DND-41 (cell line): ENCODE measurements around the gene ACOX3.

Experiments
- ATAC-seq: fragments of 200-7000 bp; cut with Tn5 transposase; 3 replicates; pipeline ENCODE4 v1.9.1; 2021; ENCODE audit warnings: low read depth; ENCODE audit not compliant: insufficient read depth
- DNase-seq: peaks from one replicate; pipeline ENCODE4 v3.0.0-alpha.2; 2020
- H2AFZ ChIP-seq: 2 replicates; pipeline ENCODE4 v1.6.0; 2012; ENCODE audit warnings: low read depth, low read length
- H3K27ac ChIP-seq: 2 replicates; pipeline ENCODE4 v1.5.1; 2012; ENCODE audit warnings: low read length, inconsistent platforms
- H3K27me3 ChIP-seq: fragments of 200-600 bp; sonication (generic); 2 replicates; pipeline ENCODE4 v1.6.0; 2012; ENCODE audit warnings: low read length, mild to moderate bottlenecking, inconsistent platforms; ENCODE audit not compliant: insufficient read depth, poor library complexity
- H3K36me3 ChIP-seq: 2 replicates; pipeline ENCODE4 v1.5.1; 2012; ENCODE audit warnings: low read length, inconsistent platforms; ENCODE audit not compliant: insufficient read depth
- H3K4me1 ChIP-seq: 2 replicates; pipeline ENCODE4 v1.5.1; 2012; ENCODE audit warnings: mild to moderate bottlenecking, low read length; ENCODE audit not compliant: insufficient read depth
- H3K4me2 ChIP-seq: 2 replicates; pipeline ENCODE4 v1.6.0; 2012; ENCODE audit warnings: mild to moderate bottlenecking, moderate library complexity, low read length, inconsistent platforms; ENCODE audit not compliant: insufficient read depth
- H3K4me3 ChIP-seq, 2 experiments: fragments of 200-600 bp in 1 of 2; shearing (Covaris generic) in 1 of 2; 2 replicates each; pipeline ENCODE4 v1.5.1; 2012 to 2016; ENCODE audit warnings: inconsistent platforms in 2 of 2, low read length in 2 of 2, mild to moderate bottlenecking in 2 of 2, low read depth in 1 of 2, moderate library complexity in 1 of 2
- H3K79me2 ChIP-seq: 2 replicates; pipeline ENCODE4 v1.6.0; 2012; ENCODE audit warnings: low read length, inconsistent platforms; ENCODE audit not compliant: insufficient read depth
- H3K9ac ChIP-seq: 2 replicates; pipeline ENCODE4 v1.6.0; 2012; ENCODE audit warnings: low read depth, mild to moderate bottlenecking, inconsistent platforms, low read length, moderate library complexity
- H3K9me3 ChIP-seq: 2 replicates; pipeline ENCODE4 v1.5.1; 2012; ENCODE audit warnings: low read length, moderate library complexity, mild to moderate bottlenecking, inconsistent platforms; ENCODE audit not compliant: insufficient read depth, severe bottlenecking
- H4K20me1 ChIP-seq: 2 replicates; pipeline ENCODE4 v1.6.0; 2012; ENCODE audit warnings: low read length; ENCODE audit not compliant: insufficient read depth
- CTCF ChIP-seq: IDR thresholded peaks from 2 replicates; pipeline ENCODE4 v1.5.1; 2012; ENCODE audit warnings: borderline replicate concordance, low read length, moderate library complexity, mild to moderate bottlenecking; ENCODE audit not compliant: poor library complexity, severe bottlenecking; ENCODE audit errors: extremely low read depth
- EZH2 ChIP-seq: IDR thresholded peaks from 3 replicates; pipeline ENCODE4 v1.6.1; 2012; ENCODE audit warnings: borderline replicate concordance, low read depth, mild to moderate bottlenecking, moderate library complexity, low read length, inconsistent platforms; ENCODE audit not compliant: severe bottlenecking

The ACOX3 gene

GRCh38 chr4:8478801-8479744 lies 38.5 kb upstream of the ACOX3 start:
- TF ChIP-seq EZH2, result no peak
- TF ChIP-seq CTCF, result no peak
- no peak overlapping the region for H2AFZ ChIP-seq
- H3K79me2 ChIP-seq, result no peaks in the 10 kb centered on the region
- DNase-seq, result no peak
- ATAC-seq, result peak; percentile 13; the same call in 1 of the 3 replicates
- H3K9ac ChIP-seq, result no peak overlapping the region
- no peaks in the 10 kb centered on the region for H3K4me1 ChIP-seq
- no peaks in the 10 kb centered on the region for H3K27me3 ChIP-seq
- H3K27ac ChIP-seq, result no peak overlapping the region
- H3K4me3 ChIP-seq, result no peak overlapping the region
- no peaks in the 10 kb centered on the region for H3K9me3 ChIP-seq
- H3K36me3 ChIP-seq, result peaks cover 20% of the 10 kb centered on the region
- H3K4me2 ChIP-seq, result no peak overlapping the region
- no peaks in the 10 kb centered on the region for H4K20me1 ChIP-seq

DNA sequence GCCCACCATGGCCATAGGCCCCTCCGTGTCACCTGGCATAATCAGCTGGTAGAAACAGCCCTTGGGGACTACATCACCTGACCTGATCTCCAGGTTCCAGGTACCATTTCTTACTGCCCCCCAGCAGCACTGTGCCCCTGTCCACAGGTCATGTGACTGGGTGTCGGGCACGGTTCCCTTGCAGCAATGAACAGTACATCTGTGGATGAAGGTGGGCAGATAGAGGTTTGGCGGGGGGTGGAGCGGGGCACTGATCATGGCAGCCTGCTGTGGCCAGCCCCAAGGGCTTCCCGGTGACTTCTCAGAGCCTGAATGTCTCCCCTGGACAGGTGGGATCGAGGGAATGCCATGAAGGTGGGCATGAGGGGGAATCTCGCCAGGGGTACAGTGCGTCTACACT lies 37.8 kb upstream of the ACOX3 start:
- H3K79me2 ChIP-seq, result no peaks in the 10 kb centered on the region
- H3K27me3 ChIP-seq, result no peaks in the 10 kb centered on the region
- H3K4me3 ChIP-seq, result no peak overlapping the region
- no peaks in the 10 kb centered on the region for H3K4me1 ChIP-seq
- no peaks in the 10 kb centered on the region for H3K9me3 ChIP-seq
- H2AFZ ChIP-seq, result no peak overlapping the region
- no peak overlapping the region for H3K27ac ChIP-seq
- no peak for TF ChIP-seq EZH2
- H3K4me2 ChIP-seq, result no peak overlapping the region
- DNase-seq (no peak), ATAC-seq (no peak)
- H3K9ac ChIP-seq, result no peak overlapping the region
- peaks cover 20% of the 10 kb centered on the region for H3K36me3 ChIP-seq
- H4K20me1 ChIP-seq, result no peaks in the 10 kb centered on the region

GRCh38 chr4:8477676-8478075 lies 37.2 kb upstream of the ACOX3 start:
- no peak for TF ChIP-seq CTCF
- TF ChIP-seq EZH2, result no peak
- Histone ChIP-seq H3K4me3 (no peak overlapping the region), H2AFZ (no peak overlapping the region), H3K79me2 (no peaks in the 10 kb centered on the region), H4K20me1 (no peaks in the 10 kb centered on the region), H3K4me2 (no peak overlapping the region), H3K9ac (no peak overlapping the region), H3K27me3 (no peaks in the 10 kb centered on the region), H3K27ac (no peak overlapping the region), H3K4me1 (no peaks in the 10 kb centered on the region), H3K36me3 (peaks cover 20% of the 10 kb centered on the region), H3K9me3 (no peaks in the 10 kb centered on the region)
- no peak for DNase-seq
- ATAC-seq, result no peak

- no peak for TF ChIP-seq EZH2
- TF ChIP-seq CTCF, result no peak
- ATAC-seq, result no peak
- Histone ChIP-seq H3K36me3 (peaks cover 20% of the 10 kb centered on the region), H3K4me1 (no peaks in the 10 kb centered on the region), H3K79me2 (no peaks in the 10 kb centered on the region), H3K4me2 (no peak overlapping the region), H3K27me3 (no peaks in the 10 kb centered on the region), H3K9me3 (no peaks in the 10 kb centered on the region), H3K27ac (no peak overlapping the region), H3K4me3 (no peak overlapping the region), H3K9ac (no peak overlapping the region), H2AFZ (no peak overlapping the region), H4K20me1 (no peaks in the 10 kb centered on the region)
- DNase-seq, result no peak
Measured at GRCh38 chr4:8477095-8477635, 36.6 kb upstream of the ACOX3 start.
